ENCODE results near the gene KCNQ1. TPM values are rescaled to one million over a fixed set of nuclear protein-coding genes. Genes with fewer than 3 reads are reported as not detected.

The KCNQ1 gene
- total RNA-seq, 1 experiment from 2014 or later, result 10.7 TPM

- H3K27me3 ChIP-seq (ENCODE audit: insufficient read depth, low read length), result no peaks in the 10 kb centered on the region
- no peaks in the 10 kb centered on the region for H3K9me2 ChIP-seq (ENCODE audit: insufficient read depth)
- H3K9ac ChIP-seq (ENCODE audit: low read length), result no peak overlapping the region
- intact Hi-C loops (cut with micrococcal nuclease), result no loop called here
- BruUV-seq (replicated peaks), result no TSS peak
- DNase-seq (ENCODE audit: low read depth, low spot score), result no peak
- CTCF ChIA-PET, result no interaction called here
- H3K36me3 ChIP-seq (ENCODE audit: control insufficient read depth in 1 of 2, insufficient read depth in 2 of 2, low read length in 2 of 2), result no peaks in the 10 kb centered on the region
- no peak overlapping the region for H3K4me3 ChIP-seq (replicated peaks in 1 of 2; ENCODE audit: low read depth in 1 of 2, low read length in 2 of 2)
- RAD21 ChIA-PET (ENCODE audit: low non-redundant PET in 1 of 2, low total read pairs in 2 of 2, uncharacterized antibody in 2 of 2, unreplicated experiment in 2 of 2), result no interaction called here
- no peak overlapping the region for H3K27ac ChIP-seq (ENCODE audit: low read depth, low read length)
- POLR2A ChIA-PET, result no interaction called here
- no peak overlapping the region for H2AFZ ChIP-seq (ENCODE audit: low read depth, low read length, poor library complexity, severe bottlenecking)
- H3K4me2 ChIP-seq (ENCODE audit: low read length), result no peak overlapping the region
- no peaks in the 10 kb centered on the region for H3K4me1 ChIP-seq (ENCODE audit: control insufficient read depth in 1 of 2, insufficient read depth in 2 of 2, low read length in 2 of 2)
- H4K20me1 ChIP-seq (ENCODE audit: insufficient read depth), result no peaks in the 10 kb centered on the region
- no peaks in the 10 kb centered on the region for H3K79me2 ChIP-seq (ENCODE audit: insufficient read depth, low read length)
- no peaks in the 10 kb centered on the region for H3K9me3 ChIP-seq (ENCODE audit: control insufficient read depth in 1 of 2, insufficient read depth in 1 of 2, low read depth in 1 of 2, low read length in 2 of 2)
- no peak for ATAC-seq
- no peak for TF ChIP-seq RAD21 (IDR thresholded peaks at IDR 0.05; ENCODE audit: low read depth)
- TF ChIP-seq MAX (IDR thresholded peaks at IDR 0.05), result no peak
- TF ChIP-seq REST (IDR thresholded peaks at IDR 0.05; ENCODE audit: low read depth), result no peak
- TF ChIP-seq SP1 (IDR thresholded peaks at IDR 0.05; ENCODE audit: low read depth), result no peak
- no peak for TF ChIP-seq ELF1 (IDR thresholded peaks at IDR 0.05; ENCODE audit: borderline replicate concordance, low read depth)
- TF ChIP-seq FOSL1 (IDR thresholded peaks at IDR 0.05; ENCODE audit: low read depth), result no peak
- no peak for TF ChIP-seq CBX3 (IDR thresholded peaks at IDR 0.05; ENCODE audit: low read depth)
- TF ChIP-seq POLR2AphosphoS5 (IDR thresholded peaks at IDR 0.05; ENCODE audit: low read depth, low read length), result no peak
- no peak for TF ChIP-seq ATF3 (IDR thresholded peaks at IDR 0.05)
- no peak for TF ChIP-seq EZH2 (IDR thresholded peaks at IDR 0.05)
- no peak for TF ChIP-seq ZNF274 (IDR thresholded peaks at IDR 0.05; ENCODE audit: low read depth, low read length)
- no peak for TF ChIP-seq CEBPB (IDR thresholded peaks at IDR 0.05; ENCODE audit: low read depth)
These were observed 359.4 kb downstream of the KCNQ1 start for GRCh38 chr11:2804189-2804588.
